ENCODE measurements around the gene MBTD1.

MBTD1 gene

GRCh38 chr17:51159604-51160003, 100.2 kb downstream of the MBTD1 start:
- peaks cover 43% of the 10 kb centered on the region for H3K36me3 ChIP-seq (ENCODE audit: insufficient read depth, low read length)
- H3K4me1 ChIP-seq (ENCODE audit: insufficient read depth, low read length): no peaks in the 10 kb centered on the region
- no peak overlapping the region for H3K9ac ChIP-seq (ENCODE audit: low read depth, low read length)
- no peaks in the 10 kb centered on the region for H3K9me3 ChIP-seq (ENCODE audit: control insufficient read depth, insufficient read depth, low read length)

- H3K9me3 ChIP-seq (ENCODE audit: control insufficient read depth, insufficient read depth, low read length): no peaks in the 10 kb centered on the region
- H3K4me1 ChIP-seq (ENCODE audit: insufficient read depth, low read length): 0 out of 2 replicates have a peak, but pooled peaks cover 6% of the 10 kb centered on the region
- no peak overlapping the region for H3K9ac ChIP-seq (ENCODE audit: low read depth, low read length)
- peaks cover 24% of the 10 kb centered on the region; the same call in 1 of the 2 replicates for H3K36me3 ChIP-seq (ENCODE audit: insufficient read depth, low read length)
Measured at GRCh38 chr17:51155416-51155815, 104.4 kb downstream of the MBTD1 start.

- H3K36me3 ChIP-seq (ENCODE audit: insufficient read depth, low read length): peaks cover 17% of the 10 kb centered on the region; the same call in 1 of the 2 replicates
- H3K4me1 ChIP-seq (ENCODE audit: insufficient read depth, low read length): 0 out of 2 replicates have a peak, but pooled peaks cover 6% of the 10 kb centered on the region
- no peaks in the 10 kb centered on the region for H3K9me3 ChIP-seq (ENCODE audit: control insufficient read depth, insufficient read depth, low read length)
- H3K9ac ChIP-seq (ENCODE audit: low read depth, low read length): peak overlapping the region; percentile 73
Measured at GRCh38 chr17:51154176-51154575, 105.7 kb downstream of the MBTD1 start.

- peak within 1 kb of the TSS; percentile 73 for H3K9ac ChIP-seq (ENCODE audit: low read depth, low read length)
- peaks cover 15% of the 10 kb centered on the region; the same call in 1 of the 2 replicates for H3K36me3 ChIP-seq (ENCODE audit: insufficient read depth, low read length)
- H3K9me3 ChIP-seq (ENCODE audit: control insufficient read depth, insufficient read depth, low read length): no peaks in the 10 kb centered on the region
- H3K4me1 ChIP-seq (ENCODE audit: insufficient read depth, low read length): 0 out of 2 replicates have a peak, but pooled peaks cover 6% of the 10 kb centered on the region
Measured at GRCh38 chr17:51153210-51154072, 106.4 kb downstream of the MBTD1 start, which contains the start of gene NME1. NME1 (plus strand) TSS chr17:51153559; CDS start chr17:51155655, 2,096 bp downstream.

- Histone ChIP-seq H3K4me1 (ENCODE audit: insufficient read depth, low read length) (0 out of 2 replicates have a peak, but pooled peaks cover 6% of the 10 kb centered on the region), H3K9me3 (ENCODE audit: control insufficient read depth, insufficient read depth, low read length) (no peaks in the 10 kb centered on the region), H3K36me3 (ENCODE audit: insufficient read depth, low read length) (peaks cover 14% of the 10 kb centered on the region; the same call in 1 of the 2 replicates), H3K9ac (ENCODE audit: low read depth, low read length) (peak overlapping the region; percentile 47)
Measured at GRCh38 chr17:51152766-51153209, 107.1 kb downstream of the MBTD1 start.

- peaks cover 6% of the 10 kb centered on the region; the same call in 1 of the 2 replicates for H3K36me3 ChIP-seq (ENCODE audit: insufficient read depth, low read length)
- no peaks in the 10 kb centered on the region for H3K9me3 ChIP-seq (ENCODE audit: control insufficient read depth, insufficient read depth, low read length)
- no peak overlapping the region for H3K9ac ChIP-seq (ENCODE audit: low read depth, low read length)
- H3K4me1 ChIP-seq (ENCODE audit: insufficient read depth, low read length): 0 out of 2 replicates have a peak, but pooled peaks cover 6% of the 10 kb centered on the region
Measured at GRCh38 chr17:51150932-51151331, 108.9 kb downstream of the MBTD1 start.

- Histone ChIP-seq H3K36me3 (ENCODE audit: insufficient read depth, low read length) (no peaks in the 10 kb centered on the region), H3K9ac (ENCODE audit: low read depth, low read length) (no peak overlapping the region), H3K4me1 (ENCODE audit: insufficient read depth, low read length) (peaks cover 12% of the 10 kb centered on the region; the same call in 1 of the 2 replicates), H3K9me3 (ENCODE audit: control insufficient read depth, insufficient read depth, low read length) (no peaks in the 10 kb centered on the region)
Measured at GRCh38 chr17:51149163-51149562, 110.7 kb downstream of the MBTD1 start.

- Histone ChIP-seq H3K9me3 (ENCODE audit: control insufficient read depth, insufficient read depth, low read length) (no peaks in the 10 kb centered on the region), H3K9ac (ENCODE audit: low read depth, low read length) (no peak overlapping the region), H3K36me3 (ENCODE audit: insufficient read depth, low read length) (no peaks in the 10 kb centered on the region), H3K4me1 (ENCODE audit: insufficient read depth, low read length) (peaks cover 11% of the 10 kb centered on the region; the same call in 1 of the 2 replicates)
Measured at GRCh38 chr17:51147650-51148049, 112.2 kb downstream of the MBTD1 start.

GRCh38 chr17:51144266-51145022, 115.4 kb downstream of the MBTD1 start:
- H3K36me3 ChIP-seq (ENCODE audit: insufficient read depth, low read length): no peaks in the 10 kb centered on the region
- no peak overlapping the region for H3K9ac ChIP-seq (ENCODE audit: low read depth, low read length)
- H3K9me3 ChIP-seq (ENCODE audit: control insufficient read depth, insufficient read depth, low read length): no peaks in the 10 kb centered on the region
- peaks cover 7% of the 10 kb centered on the region; the same call in 1 of the 2 replicates for H3K4me1 ChIP-seq (ENCODE audit: insufficient read depth, low read length)

- Histone ChIP-seq H3K36me3 (ENCODE audit: insufficient read depth, low read length) (no peaks in the 10 kb centered on the region), H3K4me1 (ENCODE audit: insufficient read depth, low read length) (peaks cover 7% of the 10 kb centered on the region; the same call in 1 of the 2 replicates), H3K9ac (ENCODE audit: low read depth, low read length) (no peak overlapping the region), H3K9me3 (ENCODE audit: control insufficient read depth, insufficient read depth, low read length) (no peaks in the 10 kb centered on the region)
Measured at GRCh38 chr17:51142597-51142996, 117.3 kb downstream of the MBTD1 start.

- no peak overlapping the region for H3K9ac ChIP-seq (ENCODE audit: low read depth, low read length)
- peaks cover 5% of the 10 kb centered on the region; the same call in 1 of the 2 replicates for H3K4me1 ChIP-seq (ENCODE audit: insufficient read depth, low read length)
- H3K9me3 ChIP-seq (ENCODE audit: control insufficient read depth, insufficient read depth, low read length): no peaks in the 10 kb centered on the region; the same call in 1 of the 2 replicates
- H3K36me3 ChIP-seq (ENCODE audit: insufficient read depth, low read length): no peaks in the 10 kb centered on the region
Measured at GRCh38 chr17:51135956-51136355, 123.9 kb downstream of the MBTD1 start.

- H3K9me3 ChIP-seq (ENCODE audit: control insufficient read depth, insufficient read depth, low read length): no peaks in the 10 kb centered on the region; the same call in 1 of the 2 replicates
- no peaks in the 10 kb centered on the region for H3K36me3 ChIP-seq (ENCODE audit: insufficient read depth, low read length)
- H3K9ac ChIP-seq (ENCODE audit: low read depth, low read length): no peak overlapping the region
- peaks cover 5% of the 10 kb centered on the region; the same call in 1 of the 2 replicates for H3K4me1 ChIP-seq (ENCODE audit: insufficient read depth, low read length)
Measured at GRCh38 chr17:51133365-51133764, 126.5 kb downstream of the MBTD1 start.

- Histone ChIP-seq H3K36me3 (ENCODE audit: insufficient read depth, low read length) (no peaks in the 10 kb centered on the region), H3K9me3 (ENCODE audit: control insufficient read depth, insufficient read depth, low read length) (no peaks in the 10 kb centered on the region; the same call in 1 of the 2 replicates), H3K4me1 (ENCODE audit: insufficient read depth, low read length) (peaks cover 5% of the 10 kb centered on the region; the same call in 1 of the 2 replicates), H3K9ac (ENCODE audit: low read depth, low read length) (no peak overlapping the region)
Measured at GRCh38 chr17:51132964-51133319, 126.9 kb downstream of the MBTD1 start.

- H3K9me3 ChIP-seq (ENCODE audit: control insufficient read depth, insufficient read depth, low read length): no peaks in the 10 kb centered on the region
- H3K9ac ChIP-seq (ENCODE audit: low read depth, low read length): no peak overlapping the region
- peaks cover 5% of the 10 kb centered on the region; the same call in 1 of the 2 replicates for H3K4me1 ChIP-seq (ENCODE audit: insufficient read depth, low read length)
- no peaks in the 10 kb centered on the region for H3K36me3 ChIP-seq (ENCODE audit: insufficient read depth, low read length)
Measured at GRCh38 chr17:51128076-51128475, 131.8 kb downstream of the MBTD1 start.

Data from ES-I3 (cell line).